ENCODE results near the gene RIC3. TPM values are rescaled to one million over a fixed set of nuclear protein-coding genes. Genes with fewer than 3 reads are reported as not detected.
A peak's percentile ranks its signal among the peaks of the same experiment; 100 is the strongest.

Gene RIC3
- total and polyA plus RNA-seq, 7 donors, result 0.23 to 34.9 (median 14.7) TPM; not detected in 1

DNA sequence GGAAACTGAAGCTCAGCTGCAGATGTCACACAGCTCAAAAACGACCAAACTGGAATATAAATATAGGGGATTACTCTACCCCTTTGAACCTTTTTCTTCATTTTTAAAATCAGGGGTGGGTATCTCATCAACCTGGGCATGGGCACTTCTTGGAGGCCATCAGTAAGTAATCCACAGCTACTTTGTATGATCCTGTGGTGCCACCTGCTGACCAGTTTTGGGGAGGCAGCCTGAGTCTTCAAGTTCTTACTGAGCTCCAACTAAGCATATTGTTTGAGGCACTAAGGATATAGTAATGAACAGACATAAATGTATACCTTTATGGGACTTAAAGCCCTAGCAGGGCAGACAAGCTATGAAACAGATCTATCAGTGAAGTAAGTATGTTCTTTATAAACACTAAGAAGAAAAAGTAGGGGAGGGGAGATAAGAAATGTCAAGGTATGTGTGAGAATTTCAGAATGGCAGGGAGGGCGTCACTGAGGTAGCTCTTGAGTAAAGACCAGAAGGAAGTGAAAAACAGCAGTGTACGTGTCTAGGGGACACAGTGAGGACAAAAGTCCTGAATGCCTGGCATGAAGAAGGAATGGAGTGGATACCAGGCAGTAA, 69.4 kb downstream of the RIC3 start:
- no peaks in the 10 kb centered on the region for H3K4me1 ChIP-seq
- intact Hi-C loops (cut with DNase I), result loop anchor here (2.0 kb wide), 2 partner anchors 67 to 93 kb away; no protein-coding TSS in a partner anchor
- H3K9me3 ChIP-seq, result no peaks in the 10 kb centered on the region
- no peak overlapping the region for H3K4me3 ChIP-seq
- no peaks in the 10 kb centered on the region for H3K27me3 ChIP-seq
- TF ChIP-seq EP300 (IDR thresholded peaks at IDR 0.05) (no peak), POLR2A (IDR thresholded peaks at IDR 0.05) (no peak), POLR2AphosphoS5 (IDR thresholded peaks at IDR 0.05) (no peak)
- TF ChIP-seq, protein P1, sequence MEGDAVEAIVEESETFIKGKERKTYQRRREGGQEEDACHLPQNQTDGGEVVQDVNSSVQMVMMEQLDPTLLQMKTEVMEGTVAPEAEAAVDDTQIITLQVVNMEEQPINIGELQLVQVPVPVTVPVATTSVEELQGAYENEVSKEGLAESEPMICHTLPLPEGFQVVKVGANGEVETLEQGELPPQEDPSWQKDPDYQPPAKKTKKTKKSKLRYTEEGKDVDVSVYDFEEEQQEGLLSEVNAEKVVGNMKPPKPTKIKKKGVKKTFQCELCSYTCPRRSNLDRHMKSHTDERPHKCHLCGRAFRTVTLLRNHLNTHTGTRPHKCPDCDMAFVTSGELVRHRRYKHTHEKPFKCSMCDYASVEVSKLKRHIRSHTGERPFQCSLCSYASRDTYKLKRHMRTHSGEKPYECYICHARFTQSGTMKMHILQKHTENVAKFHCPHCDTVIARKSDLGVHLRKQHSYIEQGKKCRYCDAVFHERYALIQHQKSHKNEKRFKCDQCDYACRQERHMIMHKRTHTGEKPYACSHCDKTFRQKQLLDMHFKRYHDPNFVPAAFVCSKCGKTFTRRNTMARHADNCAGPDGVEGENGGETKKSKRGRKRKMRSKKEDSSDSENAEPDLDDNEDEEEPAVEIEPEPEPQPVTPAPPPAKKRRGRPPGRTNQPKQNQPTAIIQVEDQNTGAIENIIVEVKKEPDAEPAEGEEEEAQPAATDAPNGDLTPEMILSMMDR (IDR thresholded peaks at IDR 0.05), result peak; percentile 30 to 79 (median 68)
- 38 to 51% methylated on average over 3 of the region's 3 CpGs for WGBS, 2 donors
- no peak overlapping the region for H3K27ac ChIP-seq
- peak; percentile 85 for DNase-seq
- peaks cover 4 to 79% (median 17%) of the 10 kb centered on the region in 4 donors for H3K36me3 ChIP-seq

DNA sequence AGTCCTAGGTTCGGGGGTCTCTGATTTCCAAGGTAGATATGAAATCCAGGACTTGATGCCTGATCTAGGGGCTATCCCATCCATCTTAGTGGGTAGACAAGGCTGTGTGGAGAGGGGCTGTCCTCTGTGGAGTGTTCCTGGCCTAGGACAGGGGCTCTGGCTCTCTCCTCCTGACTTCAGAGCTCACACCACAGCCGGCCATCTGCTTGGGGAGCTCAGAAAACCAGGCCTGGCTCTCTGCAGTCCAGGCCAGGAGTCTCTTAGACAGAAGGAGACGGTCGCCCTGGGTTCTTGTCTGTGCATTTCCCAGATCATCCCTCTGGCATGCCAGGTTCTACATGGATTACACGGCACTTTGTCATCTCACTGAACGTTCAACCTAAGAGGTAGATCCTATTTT, 69.9 kb downstream of the RIC3 start:
- 79 to 84% methylated on average over 6 of the region's 6 CpGs for WGBS, 2 donors
- H3K9me3 ChIP-seq, result no peaks in the 10 kb centered on the region
- DNase-seq, result peak; percentile 46
- H3K4me1 ChIP-seq, result no peaks in the 10 kb centered on the region
- intact Hi-C loops (cut with DNase I), result loop anchor here (2.0 kb wide), 2 partner anchors 66 to 92 kb away; no protein-coding TSS in a partner anchor
- no peak overlapping the region for H3K27ac ChIP-seq
- no peak overlapping the region for H3K4me3 ChIP-seq
- TF ChIP-seq, protein P1 (IDR thresholded peaks at IDR 0.05), result no peak
- TF ChIP-seq EP300 (IDR thresholded peaks at IDR 0.05), result no peak
- TF ChIP-seq POLR2A (IDR thresholded peaks at IDR 0.05), result no peak
- TF ChIP-seq POLR2AphosphoS5 (IDR thresholded peaks at IDR 0.05), result no peak
- H3K27me3 ChIP-seq, result no peaks in the 10 kb centered on the region
- H3K36me3 ChIP-seq, result peaks cover 4 to 79% (median 15%) of the 10 kb centered on the region in 4 donors

DNA sequence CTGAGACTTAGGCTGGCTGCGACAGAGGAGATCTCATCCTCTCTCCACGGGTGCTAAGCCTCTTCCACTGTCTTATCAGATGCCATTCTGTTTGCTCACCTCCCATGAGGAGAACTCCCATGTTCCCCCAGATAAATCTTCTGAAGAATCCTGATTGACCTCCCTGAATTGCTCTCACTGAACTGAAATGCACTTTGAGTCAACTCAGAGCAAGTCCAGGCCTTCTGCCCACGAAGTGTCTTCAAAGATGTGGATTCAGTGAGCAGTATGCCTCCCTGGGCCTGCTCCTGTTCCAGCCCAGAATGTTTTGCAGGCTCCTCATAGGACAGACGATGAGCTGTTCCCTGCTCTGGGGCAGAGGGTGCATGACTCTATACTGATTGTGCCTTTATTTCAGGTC, 70.5 kb downstream of the RIC3 start:
- Histone ChIP-seq H3K27me3 (no peaks in the 10 kb centered on the region), H3K36me3 (peaks cover 4 to 74% (median 14%) of the 10 kb centered on the region in 4 donors), H3K9me3 (no peaks in the 10 kb centered on the region), H3K4me1 (no peaks in the 10 kb centered on the region), H3K27ac (no peak overlapping the region), H3K4me3 (no peak overlapping the region)
- intact Hi-C loops (cut with DNase I), result loop anchor here (2.0 kb wide), 2 partner anchors 66 to 92 kb away; no protein-coding TSS in a partner anchor
- TF ChIP-seq, protein P1 (IDR thresholded peaks at IDR 0.05), result no peak
- TF ChIP-seq POLR2A (IDR thresholded peaks at IDR 0.05) (no peak), EP300 (IDR thresholded peaks at IDR 0.05) (no peak), POLR2AphosphoS5 (IDR thresholded peaks at IDR 0.05) (no peak)
- peak; percentile 55 for DNase-seq
- 76% methylated on average over 4 of the region's 4 CpGs for WGBS, 2 donors

DNA sequence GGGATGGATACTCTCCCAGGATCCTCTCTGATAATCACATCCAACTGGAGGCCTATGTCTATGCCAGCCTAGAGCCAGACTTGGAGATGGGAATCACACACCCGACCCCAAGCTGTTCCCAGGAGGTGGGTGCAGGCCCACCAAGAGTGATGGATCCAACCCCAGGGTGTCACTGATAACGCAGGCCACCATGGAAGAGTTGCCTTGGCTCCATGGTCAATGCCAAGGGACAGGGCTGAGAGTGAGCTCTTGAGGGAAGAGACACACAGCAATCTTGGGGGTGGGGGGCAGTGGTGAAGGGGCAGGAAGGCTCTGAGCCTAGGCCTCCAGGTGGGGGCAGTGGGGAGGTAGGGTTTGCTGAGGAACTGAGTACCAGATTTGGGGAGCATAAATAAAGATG, 70.9 kb downstream of the RIC3 start:
- H3K4me3 ChIP-seq, result no peak overlapping the region
- no peaks in the 10 kb centered on the region for H3K9me3 ChIP-seq
- 81 to 91% methylated on average over 2 of the region's 2 CpGs for WGBS, 2 donors
- intact Hi-C loops (cut with DNase I), result loop anchor here (2.0 kb wide), 2 partner anchors 65 to 91 kb away; no protein-coding TSS in a partner anchor
- H3K36me3 ChIP-seq, result peaks cover 4 to 70% (median 14%) of the 10 kb centered on the region in 4 donors
- peaks cover 0 to 3% (median under 1%) of the 10 kb centered on the region in 4 donors for H3K4me1 ChIP-seq
- H3K27me3 ChIP-seq, result no peaks in the 10 kb centered on the region
- TF ChIP-seq POLR2AphosphoS5 (IDR thresholded peaks at IDR 0.05) (no peak), EP300 (IDR thresholded peaks at IDR 0.05) (no peak), POLR2A (IDR thresholded peaks at IDR 0.05) (no peak)
- TF ChIP-seq, protein P1 (IDR thresholded peaks at IDR 0.05), result no peak
- H3K27ac ChIP-seq, result no peak overlapping the region
- DNase-seq, result peak; percentile 56
